HepG2 (cell line): ENCODE data around the gene CT45A7.
"Not testable (repeated sequence)": the region's sequence is repeated elsewhere in the genome, so short reads cannot be mapped to it uniquely, and the experiment has no call there.

Experiments used
- CREB1 ChIP-seq, 2 experiments: fragments of 450-650 bp in 1 of 2; IDR thresholded peaks; 2 replicates each; pipeline ENCODE4 v1.6.1; 2016 to 2017; ENCODE audit warnings: control low read depth in 1 of 2, mild to moderate bottlenecking in 1 of 2, missing compliant biosample characterization in 1 of 2, missing genetic modification characterization in 1 of 2
- SMARCC2 ChIP-seq: fragments of 450-650 bp; IDR thresholded peaks from 2 replicates; pipeline ENCODE4 v1.6.1; 2017; ENCODE audit warnings: antibody characterized with exemption, mild to moderate bottlenecking
- ZNF30 ChIP-seq: sonication (generic); formaldehyde crosslinking; IDR thresholded peaks from 2 replicates; pipeline ENCODE4 v1.5.0; 2020; ENCODE audit warnings: mild to moderate bottlenecking, missing genetic modification reagents

DNA sequence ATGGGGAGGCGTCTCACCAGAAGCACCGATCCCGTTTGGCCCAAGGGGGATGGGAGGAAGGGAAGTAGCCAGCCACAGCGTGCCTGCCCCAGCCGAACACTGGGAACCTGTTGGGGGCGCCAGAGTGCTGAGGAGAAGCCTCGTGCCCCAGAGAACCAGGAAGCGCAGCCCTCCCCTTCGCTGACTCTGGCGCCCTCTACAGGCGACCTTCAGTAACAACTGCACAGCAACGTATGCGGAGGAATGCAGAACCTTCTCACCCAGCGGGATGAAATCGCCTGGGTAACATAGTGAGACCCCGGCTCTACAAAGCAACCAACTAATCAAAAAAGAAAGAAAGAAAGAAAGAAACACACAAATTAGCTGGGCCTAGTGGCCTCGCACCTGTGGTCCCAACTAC, at the start of gene CT45A7:
- not testable (repeated sequence) for TF ChIP-seq CREB1 (IDR thresholded peaks at IDR 0.05); CREB1 (CRISPR knock-in tag; IDR thresholded peaks at IDR 0.05); ZNF30 (CRISPR knock-in tag); SMARCC2
